Gastrocnemius medialis (tissue), 4 donors: Measurements from ENCODE around the gene PPARA.

ENCODE experiments used
- POLR2A ChIP-seq, 2 donors: fragments of 450-650 bp; IDR thresholded peaks; one replicate each; pipeline ENCODE4 v1.6.1; 2017; ENCODE audit warnings: antibody characterized with exemption in 2 of 2, mild to moderate bottlenecking in 2 of 2, moderate library complexity in 2 of 2
- TF ChIP-seq, protein P1 (sequence below), 5 experiments: fragments of 450-650 bp in 3 of 5; fragments of 200-600 bp in 2 of 5; sonication (generic) in 2 of 5; IDR thresholded peaks in 4 of 5; conservative IDR thresholded peaks in 1 of 5; 1 replicate in 4 of 5; 2 replicates in 1 of 5; pipeline ENCODE4 v1.5.1; 2016 to 2019; ENCODE audit warnings: antibody characterized with exemption in 5 of 5, mild to moderate bottlenecking in 3 of 5, moderate library complexity in 3 of 5

DNA sequence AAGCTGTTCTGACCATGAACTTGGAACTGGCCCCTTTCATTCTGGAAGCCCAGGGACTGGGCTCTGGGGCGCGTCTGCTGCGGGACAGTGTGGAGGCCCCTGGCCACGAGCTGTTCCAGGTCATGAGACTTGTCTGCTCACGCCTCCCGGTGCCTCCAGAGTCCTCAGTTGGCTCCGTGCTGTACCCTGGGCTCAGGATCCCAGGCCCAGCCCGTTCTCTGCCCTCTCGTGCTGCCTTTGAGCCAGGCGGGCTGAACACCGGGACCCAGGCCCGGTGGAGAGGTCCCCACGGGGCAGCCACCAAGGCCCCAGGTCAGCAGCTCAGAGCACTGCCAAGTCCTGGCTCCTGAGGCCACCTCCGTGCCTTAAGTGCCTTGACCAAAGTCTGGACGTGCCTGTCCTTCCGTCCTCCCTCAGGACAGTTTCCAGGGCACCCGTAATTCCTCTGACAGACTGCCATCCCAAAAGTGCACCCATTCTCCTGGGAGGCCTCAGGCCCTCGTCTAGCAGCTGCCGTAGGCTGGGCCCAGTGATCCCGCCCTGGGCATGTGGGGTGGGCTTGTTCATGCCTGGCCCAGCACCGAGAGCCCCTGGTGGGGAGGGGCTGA, 36.3 kb upstream of the PPARA start:
- TF ChIP-seq, protein P1, sequence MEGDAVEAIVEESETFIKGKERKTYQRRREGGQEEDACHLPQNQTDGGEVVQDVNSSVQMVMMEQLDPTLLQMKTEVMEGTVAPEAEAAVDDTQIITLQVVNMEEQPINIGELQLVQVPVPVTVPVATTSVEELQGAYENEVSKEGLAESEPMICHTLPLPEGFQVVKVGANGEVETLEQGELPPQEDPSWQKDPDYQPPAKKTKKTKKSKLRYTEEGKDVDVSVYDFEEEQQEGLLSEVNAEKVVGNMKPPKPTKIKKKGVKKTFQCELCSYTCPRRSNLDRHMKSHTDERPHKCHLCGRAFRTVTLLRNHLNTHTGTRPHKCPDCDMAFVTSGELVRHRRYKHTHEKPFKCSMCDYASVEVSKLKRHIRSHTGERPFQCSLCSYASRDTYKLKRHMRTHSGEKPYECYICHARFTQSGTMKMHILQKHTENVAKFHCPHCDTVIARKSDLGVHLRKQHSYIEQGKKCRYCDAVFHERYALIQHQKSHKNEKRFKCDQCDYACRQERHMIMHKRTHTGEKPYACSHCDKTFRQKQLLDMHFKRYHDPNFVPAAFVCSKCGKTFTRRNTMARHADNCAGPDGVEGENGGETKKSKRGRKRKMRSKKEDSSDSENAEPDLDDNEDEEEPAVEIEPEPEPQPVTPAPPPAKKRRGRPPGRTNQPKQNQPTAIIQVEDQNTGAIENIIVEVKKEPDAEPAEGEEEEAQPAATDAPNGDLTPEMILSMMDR (IDR thresholded peaks at IDR 0.05 in 4 of 5, conservative IDR thresholded peaks at IDR 0.05 in 1 of 5) = no peak
- no peak for TF ChIP-seq POLR2A (IDR thresholded peaks at IDR 0.05)
